Activated CD8-positive, alpha-beta memory T cell treated with anti-CD3 and anti-CD28 coated beads, Interleukin-2, amount 50 U/mL, for 1 hour (primary cell): Measurements from ENCODE around the gene ZNF552.

Experiments used
- DNase-seq: peaks from one replicate; pipeline ENCODE4 v3.0.0-alpha.2; 2020; ENCODE audit errors: extremely low read depth

ZNF552 gene

GRCh38 chr19:57776764-57777296 is 37.9 kb downstream of the ZNF552 start:
- DNase-seq = no peak

DNA sequence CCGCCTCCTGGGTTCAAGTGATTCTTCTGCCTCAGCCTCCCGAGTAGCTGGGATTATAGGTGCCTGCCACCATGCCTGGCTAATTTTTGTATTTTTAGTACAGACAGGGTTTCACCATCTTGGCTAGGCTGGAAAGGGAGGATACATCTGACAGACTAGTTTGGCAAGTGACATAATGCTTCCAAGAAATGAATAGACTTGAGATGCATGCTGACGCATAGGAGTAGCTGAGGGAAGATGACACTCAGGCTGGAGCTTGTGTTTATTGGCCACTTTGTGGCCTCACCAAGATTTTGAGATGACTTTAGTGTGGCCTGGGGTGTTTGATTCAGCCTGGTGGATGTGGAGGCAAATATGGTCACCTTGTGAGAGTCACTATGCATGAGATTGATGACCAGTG is 41.2 kb downstream of the ZNF552 start:
- DNase-seq = no peak

GRCh38 chr19:57771417-57771816 is 43.3 kb downstream of the ZNF552 start:
- DNase-seq = no peak

DNA sequence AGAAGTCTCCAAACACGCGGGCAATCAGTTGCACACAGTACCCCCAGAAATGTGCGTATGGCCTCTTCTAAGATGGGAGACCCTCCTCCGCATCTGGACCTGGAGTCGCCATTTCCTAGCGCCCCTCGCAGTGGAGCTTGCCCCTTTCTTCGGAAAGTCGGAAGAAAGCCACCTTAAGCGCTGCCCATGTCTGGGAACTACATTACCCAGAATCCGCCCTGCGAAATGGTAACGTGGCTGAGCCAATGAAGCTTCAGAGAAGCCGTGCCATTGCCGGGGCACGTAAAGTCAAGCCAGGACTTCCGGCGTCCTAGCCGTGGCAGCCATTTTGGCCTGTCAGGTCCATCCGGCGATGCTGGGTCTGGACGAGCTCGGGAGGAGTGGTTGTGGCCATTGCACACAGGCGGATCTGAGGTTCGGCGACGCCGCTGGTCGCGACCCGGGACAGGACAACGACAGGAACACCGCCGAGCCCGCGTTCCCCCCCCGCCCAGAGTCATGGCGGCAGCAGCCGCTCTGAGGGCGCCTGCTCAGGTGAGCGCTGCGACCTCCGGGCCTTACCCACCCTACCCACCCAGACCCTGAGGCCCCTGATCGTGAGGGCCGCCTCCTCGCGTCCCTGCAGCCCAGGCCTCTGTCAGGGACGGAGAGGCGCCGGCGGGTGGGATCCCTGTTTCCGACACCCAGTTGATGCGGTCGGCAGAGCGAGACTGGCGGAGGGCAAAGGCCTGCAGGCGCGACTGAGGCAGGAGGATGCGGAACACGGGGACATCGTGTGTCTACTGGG is 45.2 kb downstream of the ZNF552 start, which contains the start of gene ZNF586:
Gene ZNF586 (plus strand): TSS at position 332 of the 787 bp plus-strand sequence. CDS start 167 bp downstream, at position 499.
- DNase-seq = peak; percentile 69

GRCh38 chr19:57759096-57759495 is 55.6 kb downstream of the ZNF552 start:
- DNase-seq = no peak

DNA sequence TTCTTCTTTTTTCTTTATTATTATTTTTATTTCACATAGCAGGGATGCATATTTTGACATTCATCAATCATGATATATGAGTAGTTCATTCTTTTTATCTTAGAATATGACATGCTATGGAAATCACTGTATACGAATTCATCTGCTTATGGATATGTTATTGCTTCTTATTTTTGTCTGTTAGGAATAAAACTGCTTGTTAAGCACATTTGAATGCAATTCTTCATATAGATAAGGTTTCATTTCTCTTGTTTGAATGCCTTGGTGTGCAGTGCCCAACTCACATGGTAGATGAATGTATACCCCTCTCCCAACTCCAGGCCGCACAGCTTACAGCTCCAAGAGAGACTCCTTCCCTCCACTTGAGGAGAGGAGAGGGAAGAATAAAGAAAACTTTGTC is 56.8 kb downstream of the ZNF552 start:
- DNase-seq = no peak
